Thyroid gland (tissue), 4 donors: ENCODE data around the gene ZCCHC24.

Experiments
- POLR2A ChIP-seq, 2 donors: fragments of 450-650 bp; IDR thresholded peaks; one replicate each; pipeline ENCODE4 v1.6.1; 2017; ENCODE audit warnings: antibody characterized with exemption in 2 of 2, mild to moderate bottlenecking in 2 of 2, moderate library complexity in 1 of 2
- TF ChIP-seq, protein P1 (sequence below), 6 experiments: fragments of 200-600 bp in 3 of 6; fragments of 450-650 bp in 3 of 6; sonication (generic) in 3 of 6; IDR thresholded peaks; one replicate each; pipeline ENCODE4 v1.5.1; 2016 to 2019; ENCODE audit warnings: antibody characterized with exemption in 6 of 6, mild to moderate bottlenecking in 2 of 6, inconsistent platforms in 1 of 6, moderate library complexity in 1 of 6

GRCh38 chr10:79392020-79392398 is 53.4 kb downstream of the ZCCHC24 start:
- TF ChIP-seq, protein P1, sequence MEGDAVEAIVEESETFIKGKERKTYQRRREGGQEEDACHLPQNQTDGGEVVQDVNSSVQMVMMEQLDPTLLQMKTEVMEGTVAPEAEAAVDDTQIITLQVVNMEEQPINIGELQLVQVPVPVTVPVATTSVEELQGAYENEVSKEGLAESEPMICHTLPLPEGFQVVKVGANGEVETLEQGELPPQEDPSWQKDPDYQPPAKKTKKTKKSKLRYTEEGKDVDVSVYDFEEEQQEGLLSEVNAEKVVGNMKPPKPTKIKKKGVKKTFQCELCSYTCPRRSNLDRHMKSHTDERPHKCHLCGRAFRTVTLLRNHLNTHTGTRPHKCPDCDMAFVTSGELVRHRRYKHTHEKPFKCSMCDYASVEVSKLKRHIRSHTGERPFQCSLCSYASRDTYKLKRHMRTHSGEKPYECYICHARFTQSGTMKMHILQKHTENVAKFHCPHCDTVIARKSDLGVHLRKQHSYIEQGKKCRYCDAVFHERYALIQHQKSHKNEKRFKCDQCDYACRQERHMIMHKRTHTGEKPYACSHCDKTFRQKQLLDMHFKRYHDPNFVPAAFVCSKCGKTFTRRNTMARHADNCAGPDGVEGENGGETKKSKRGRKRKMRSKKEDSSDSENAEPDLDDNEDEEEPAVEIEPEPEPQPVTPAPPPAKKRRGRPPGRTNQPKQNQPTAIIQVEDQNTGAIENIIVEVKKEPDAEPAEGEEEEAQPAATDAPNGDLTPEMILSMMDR (IDR thresholded peaks at IDR 0.05): no peak
- no peak for TF ChIP-seq POLR2A (IDR thresholded peaks at IDR 0.05)
